Mucosa of descending colon (tissue), 3 donors: ENCODE measurements around the gene KLF8. TPM values are rescaled to one million over a fixed set of nuclear protein-coding genes. Genes with fewer than 3 reads are reported as not detected.

Source experiments
- ATAC-seq: fragments of 200-7000 bp; cut with Tn5 transposase; one replicate; pipeline ENCODE4 v1.9.1; 2020; ENCODE audit warnings: mild to moderate bottlenecking, moderate library complexity
- DNase-seq, 3 donors: peaks; one replicate each; pipeline ENCODE4 v3.0.0-alpha.2; 2020
- H3K36me3 ChIP-seq: fragments of 200-600 bp; one replicate; pipeline ENCODE4 v1.8.0; 2021; ENCODE audit warnings: low read depth, mild to moderate bottlenecking
- H3K4me1 ChIP-seq: fragments of 200-600 bp; one replicate; pipeline ENCODE4 v1.8.0; 2021; ENCODE audit warnings: low read depth, mild to moderate bottlenecking
- H3K4me3 ChIP-seq: fragments of 200-600 bp; one replicate; pipeline ENCODE4 v1.8.0; 2021; ENCODE audit warnings: mild to moderate bottlenecking
- H3K9me3 ChIP-seq: fragments of 200-600 bp; one replicate; pipeline ENCODE4 v1.8.0; 2021; ENCODE audit warnings: mild to moderate bottlenecking
- intact Hi-C, 2 donors: fragments of 100-400 bp; cut with DNase I in 1 of 2; cut with micrococcal nuclease in 1 of 2; formaldehyde crosslinking; loops; one replicate each; pipeline versions ENCODE4 v1.11.0 to v1.11.1; 2022; cut with DNase I, micrococcal nuclease
- total RNA-seq, 3 donors: library from RNA; stranded (reverse); fragmentation: NEBNext Ultra II Directional in 2 of 3; extraction: Animal tissue kit (Norgen Biotek cat#: 25700) in 2 of 3; gene quantifications; one replicate each; pipeline versions ENCODE4 v1.2.1 to v1.2.4, GENCODE V29; 2021 to 2023
- TF ChIP-seq, protein P1 (sequence below): fragments of 200-600 bp; IDR thresholded peaks from one replicate; pipeline ENCODE4 v1.8.0; 2022; ENCODE audit warnings: antibody characterized with exemption, mild to moderate bottlenecking
- donor health status: DM: no; HTN: no; CAD: no; lungs with moderate emphysema.
- donor health status: DM: no; HTN: no; CAD: no.
- donor health status: DM: no; HTN: yes; CAD: no.

The KLF8 gene
- total RNA-seq, 3 donors from 2014 or later = 3.0 to 9.2 (median 6.5) TPM

DNA sequence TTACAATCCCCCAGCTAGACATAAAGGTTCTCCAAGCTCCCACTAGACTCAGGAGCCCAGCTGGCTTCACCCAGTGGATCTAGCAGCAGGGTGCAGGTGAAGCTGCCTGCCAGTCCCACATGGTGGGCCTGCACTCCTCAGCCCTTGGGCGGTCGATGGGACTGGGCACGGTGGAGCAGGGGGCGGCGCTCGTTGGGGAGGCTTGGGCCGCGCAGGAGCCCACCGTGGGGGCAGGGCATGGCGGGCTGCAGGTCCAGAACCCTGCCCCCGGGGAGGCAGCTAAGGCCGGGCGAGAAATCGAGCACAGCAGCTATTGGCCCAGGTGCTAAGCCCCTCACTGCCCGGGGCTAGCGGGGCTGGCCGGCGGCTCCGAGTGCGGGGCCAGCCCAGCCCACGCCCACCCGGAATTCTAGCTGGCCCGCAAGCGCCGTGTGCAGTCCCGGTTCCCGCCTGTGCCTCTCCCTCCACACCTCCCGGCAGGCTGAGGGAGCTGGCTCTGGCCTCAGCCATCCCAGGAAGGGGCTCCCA lies 9.6 kb upstream of the KLF8 start:
- ATAC-seq (no peak), DNase-seq (no peak)
- intact Hi-C loops = no loop called here
- Histone ChIP-seq H3K9me3 (no peaks in the 10 kb centered on the region), H3K36me3 (no peaks in the 10 kb centered on the region), H3K4me3 (no peak overlapping the region), H3K4me1 (no peaks in the 10 kb centered on the region)
- TF ChIP-seq, protein P1, sequence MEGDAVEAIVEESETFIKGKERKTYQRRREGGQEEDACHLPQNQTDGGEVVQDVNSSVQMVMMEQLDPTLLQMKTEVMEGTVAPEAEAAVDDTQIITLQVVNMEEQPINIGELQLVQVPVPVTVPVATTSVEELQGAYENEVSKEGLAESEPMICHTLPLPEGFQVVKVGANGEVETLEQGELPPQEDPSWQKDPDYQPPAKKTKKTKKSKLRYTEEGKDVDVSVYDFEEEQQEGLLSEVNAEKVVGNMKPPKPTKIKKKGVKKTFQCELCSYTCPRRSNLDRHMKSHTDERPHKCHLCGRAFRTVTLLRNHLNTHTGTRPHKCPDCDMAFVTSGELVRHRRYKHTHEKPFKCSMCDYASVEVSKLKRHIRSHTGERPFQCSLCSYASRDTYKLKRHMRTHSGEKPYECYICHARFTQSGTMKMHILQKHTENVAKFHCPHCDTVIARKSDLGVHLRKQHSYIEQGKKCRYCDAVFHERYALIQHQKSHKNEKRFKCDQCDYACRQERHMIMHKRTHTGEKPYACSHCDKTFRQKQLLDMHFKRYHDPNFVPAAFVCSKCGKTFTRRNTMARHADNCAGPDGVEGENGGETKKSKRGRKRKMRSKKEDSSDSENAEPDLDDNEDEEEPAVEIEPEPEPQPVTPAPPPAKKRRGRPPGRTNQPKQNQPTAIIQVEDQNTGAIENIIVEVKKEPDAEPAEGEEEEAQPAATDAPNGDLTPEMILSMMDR = no peak

DNA sequence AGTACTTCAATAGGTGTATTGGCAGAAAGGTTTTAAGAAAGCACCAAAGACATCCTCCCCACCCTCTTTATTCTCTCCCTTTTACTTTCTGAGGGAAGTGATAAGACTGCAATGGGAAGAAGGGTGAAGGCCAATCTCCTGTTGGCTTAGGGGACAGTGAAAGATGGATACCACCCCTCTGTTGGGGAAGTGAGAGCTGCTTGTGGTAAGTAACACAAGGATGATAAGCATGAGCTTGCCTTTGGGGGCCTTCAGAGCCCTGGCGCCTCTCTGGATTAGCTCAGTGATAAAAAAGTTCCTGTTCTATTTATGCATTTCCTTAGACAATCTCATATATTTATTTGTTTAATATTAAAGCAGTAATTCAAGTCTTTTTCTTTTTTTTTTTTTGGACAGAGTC lies 5.2 kb upstream of the KLF8 start:
- intact Hi-C loops = no loop called here
- H3K9me3 ChIP-seq = no peaks in the 10 kb centered on the region
- DNase-seq = no peak
- ATAC-seq = no peak
- H3K4me3 ChIP-seq = no peak overlapping the region
- no peaks in the 10 kb centered on the region for H3K36me3 ChIP-seq
- H3K4me1 ChIP-seq = peaks cover 3% of the 10 kb centered on the region
- TF ChIP-seq, protein P1 = no peak

DNA sequence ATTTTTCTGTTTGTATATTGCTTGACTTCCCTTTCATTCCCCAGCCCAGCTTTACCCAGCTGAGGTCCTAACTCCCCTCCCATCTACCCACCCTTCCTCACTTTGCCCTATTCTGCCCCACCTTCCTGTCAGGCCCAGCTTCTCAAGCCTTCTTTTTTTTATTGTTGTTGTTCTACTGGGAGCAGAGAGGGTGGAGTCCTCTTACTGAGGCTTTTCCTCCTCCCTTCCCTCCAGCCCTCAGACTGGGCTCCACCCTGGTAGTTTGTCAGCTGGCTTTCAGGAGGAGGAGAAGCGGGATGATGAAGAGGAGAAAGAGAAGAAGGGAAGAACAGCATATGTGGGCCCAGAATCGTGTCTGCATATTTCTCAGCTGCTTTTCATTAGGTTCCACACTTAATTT lies 3.2 kb upstream of the KLF8 start:
- no peaks in the 10 kb centered on the region for H3K36me3 ChIP-seq
- peaks cover 3% of the 10 kb centered on the region for H3K4me1 ChIP-seq
- TF ChIP-seq, protein P1 = no peak
- no peak overlapping the region for H3K4me3 ChIP-seq
- intact Hi-C loops = no loop called here
- ATAC-seq (peak; percentile 82), DNase-seq (peak in 2 of 3 donors; percentile 36 to 47)
- H3K9me3 ChIP-seq = no peaks in the 10 kb centered on the region

DNA sequence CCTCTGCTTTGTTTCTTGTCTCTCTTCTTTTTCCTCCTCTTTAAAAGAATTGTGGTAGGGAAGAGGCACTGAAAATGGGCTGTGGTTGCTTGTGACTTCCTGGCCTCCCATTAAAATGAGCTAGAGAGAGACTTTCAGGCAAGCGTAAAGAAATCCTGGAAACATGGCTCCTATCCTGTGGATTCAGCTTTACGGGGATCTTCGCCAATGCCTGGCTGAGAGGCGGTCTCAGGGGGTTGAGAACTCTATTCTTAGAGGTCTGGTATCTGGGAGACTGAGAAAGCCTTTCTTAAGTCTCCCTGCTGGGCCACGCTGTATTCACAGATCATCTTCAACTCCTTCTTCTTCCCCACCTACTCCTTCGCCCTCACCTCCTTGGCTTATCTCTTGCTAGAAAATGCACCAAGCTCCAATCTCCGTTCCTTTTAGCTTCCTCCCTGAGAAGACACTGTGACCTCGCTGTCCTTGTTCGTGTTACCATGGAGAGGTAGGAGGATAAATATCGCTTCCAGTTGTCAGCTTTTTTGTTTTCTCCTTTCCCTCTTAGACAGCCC lies 542 bp upstream of the KLF8 start:
- Histone ChIP-seq H3K4me3 (no peak overlapping the region), H3K9me3 (no peaks in the 10 kb centered on the region), H3K36me3 (no peaks in the 10 kb centered on the region), H3K4me1 (peaks cover 3% of the 10 kb centered on the region)
- ATAC-seq (peak; percentile 3), DNase-seq (peak in 1 of 3 donors; percentile 4)
- TF ChIP-seq, protein P1 = no peak
- intact Hi-C loops = no loop called here

- no peak for ATAC-seq
- TF ChIP-seq, protein P1 = no peak
- no peaks in the 10 kb centered on the region for H3K36me3 ChIP-seq
- no peak overlapping the region for H3K4me3 ChIP-seq
- H3K4me1 ChIP-seq = peaks cover 3% of the 10 kb centered on the region
- H3K9me3 ChIP-seq = no peaks in the 10 kb centered on the region
- intact Hi-C loops = no loop called here
- DNase-seq = peak in 1 of 3 donors; percentile 4
Measured at GRCh38 chrX:56233100-56233499, 944 bp downstream of the KLF8 start.
